ENCODE results near the gene AKAIN1. TPM values are rescaled to one million over a fixed set of nuclear protein-coding genes. Genes with fewer than 3 reads are reported as not detected.

Gene AKAIN1
- total RNA-seq, 1 experiment from 2014 or later = not detected

- DNase-seq (ENCODE audit: low read depth) = no peak
Observed at GRCh38 chr18:5159080-5159479, 38.0 kb downstream of the AKAIN1 start.

- no peak for DNase-seq (ENCODE audit: low read depth)
Observed at GRCh38 chr18:5158587-5158986, 38.5 kb downstream of the AKAIN1 start.

- no peak for DNase-seq (ENCODE audit: low read depth)
Observed at GRCh38 chr18:5158172-5158571, 38.9 kb downstream of the AKAIN1 start.

GRCh38 chr18:5155907-5156287 lies 41.2 kb downstream of the AKAIN1 start:
- no peak for DNase-seq (ENCODE audit: low read depth)

GRCh38 chr18:5155218-5155906 lies 41.7 kb downstream of the AKAIN1 start:
- DNase-seq (ENCODE audit: low read depth) = no peak

- DNase-seq (ENCODE audit: low read depth) = no peak
Observed at GRCh38 chr18:5152343-5153020, 44.6 kb downstream of the AKAIN1 start.

GRCh38 chr18:5150894-5151293 lies 46.2 kb downstream of the AKAIN1 start:
- no peak for DNase-seq (ENCODE audit: low read depth)

GRCh38 chr18:5146093-5146492 lies 51.0 kb downstream of the AKAIN1 start:
- no peak for DNase-seq (ENCODE audit: low read depth)

- DNase-seq (ENCODE audit: low read depth) = no peak
Observed at GRCh38 chr18:5145168-5145825, 51.8 kb downstream of the AKAIN1 start.

GRCh38 chr18:5144629-5145028 lies 52.4 kb downstream of the AKAIN1 start:
- no peak for DNase-seq (ENCODE audit: low read depth)

- DNase-seq (ENCODE audit: low read depth) = no peak
Observed at GRCh38 chr18:5142859-5143258, 54.2 kb downstream of the AKAIN1 start.

- DNase-seq (ENCODE audit: low read depth) = no peak
Observed at GRCh38 chr18:5142131-5142530, 54.9 kb downstream of the AKAIN1 start.

- no peak for DNase-seq (ENCODE audit: low read depth)
Observed at GRCh38 chr18:5137261-5137660, 59.8 kb downstream of the AKAIN1 start.

- no peak for DNase-seq (ENCODE audit: low read depth)
Observed at GRCh38 chr18:5132987-5133386, 64.1 kb downstream of the AKAIN1 start.

- no peak for DNase-seq (ENCODE audit: low read depth)
Observed at GRCh38 chr18:5122272-5122671, 74.8 kb downstream of the AKAIN1 start.

GRCh38 chr18:5110266-5110665 lies 86.8 kb downstream of the AKAIN1 start:
- no peak for DNase-seq (ENCODE audit: low read depth)

- no peak for DNase-seq (ENCODE audit: low read depth)
Observed at GRCh38 chr18:5107988-5108387, 89.1 kb downstream of the AKAIN1 start.

GRCh38 chr18:5106730-5107129 lies 90.3 kb downstream of the AKAIN1 start:
- DNase-seq (ENCODE audit: low read depth) = no peak

- DNase-seq (ENCODE audit: low read depth) = no peak
Observed at GRCh38 chr18:5104246-5104645, 92.8 kb downstream of the AKAIN1 start.

GRCh38 chr18:5103693-5104092 lies 93.4 kb downstream of the AKAIN1 start:
- DNase-seq (ENCODE audit: low read depth) = no peak

GRCh38 chr18:5103286-5103685 lies 93.8 kb downstream of the AKAIN1 start:
- DNase-seq (ENCODE audit: low read depth) = no peak

- no peak for DNase-seq (ENCODE audit: low read depth)
Observed at GRCh38 chr18:5097116-5097703, 99.8 kb downstream of the AKAIN1 start.

GRCh38 chr18:5095239-5095638 lies 101.8 kb downstream of the AKAIN1 start:
- DNase-seq (ENCODE audit: low read depth) = no peak

Measured in M059J (cell line).